Middle frontal gyrus (tissue), 1 donor: Measurements from ENCODE around the gene CD151.

Experiments used
- DNase-seq: peaks from one replicate; pipeline ENCODE4 v3.0.0-alpha.2; 2015; ENCODE audit warnings: low spot score; ENCODE audit errors: extremely low spot score

The CD151 gene

GRCh38 chr11:842370-843002 is 9.7 kb downstream of the CD151 start, which contains the start of the genes POLR2L and TSPAN4:
Gene POLR2L (minus strand): TSS chr11:842529. CDS start chr11:842508, 21 bp downstream.
Gene TSPAN4 (plus strand): TSS chr11:842852. CDS start chr11:850305, 7,453 bp downstream.
- DNase-seq, result peak; percentile 69

- DNase-seq, result no peak
Measured at GRCh38 chr11:843086-843734, 10.5 kb downstream of the CD151 start.

DNA sequence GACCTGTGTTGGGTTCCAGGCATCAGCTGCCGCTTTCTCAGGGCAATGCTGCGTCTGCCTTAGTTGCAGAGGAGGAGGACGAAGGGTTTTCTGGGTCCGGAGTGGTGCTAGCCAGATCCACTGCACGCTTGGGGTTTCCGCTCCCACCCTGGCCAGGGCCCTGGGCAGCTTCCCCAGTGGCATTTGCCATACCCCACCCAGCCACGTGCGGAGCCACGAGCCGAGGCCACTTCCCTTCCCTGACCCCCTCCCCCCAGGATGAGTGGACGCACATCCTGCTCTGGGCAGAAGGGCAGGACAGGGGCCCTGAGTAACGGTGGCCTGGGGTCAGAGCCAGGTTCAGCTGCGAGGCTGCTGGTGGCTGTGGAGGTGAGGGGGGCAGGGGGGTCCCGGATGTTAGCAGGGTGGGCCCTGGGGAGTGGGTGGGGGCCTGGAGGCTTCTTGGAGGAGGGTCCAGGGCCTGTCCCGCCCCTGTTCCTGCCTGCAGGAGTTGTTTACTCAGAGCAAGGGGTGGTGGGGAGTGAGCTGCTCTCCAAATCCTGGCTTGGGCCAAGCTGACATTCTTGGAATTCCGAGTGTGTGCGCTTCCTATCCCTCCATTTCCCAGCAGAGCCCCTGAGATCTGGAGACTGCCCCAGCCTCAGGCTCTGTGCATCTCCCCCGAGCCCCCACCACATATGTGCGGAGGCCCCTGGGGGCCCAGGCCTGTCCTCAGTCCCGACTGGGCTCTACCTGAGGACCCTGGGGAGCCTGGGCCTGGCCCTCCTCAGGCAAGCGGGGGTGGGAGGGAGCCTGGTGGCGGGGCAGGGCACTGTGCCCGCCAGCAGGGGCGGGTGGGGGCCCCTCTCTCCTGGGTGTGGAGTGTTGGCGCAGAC is 11.3 kb downstream of the CD151 start:
- no peak for DNase-seq

- DNase-seq, result no peak
Measured at GRCh38 chr11:844693-845644, 12.2 kb downstream of the CD151 start.

GRCh38 chr11:845872-846495 is 13.2 kb downstream of the CD151 start:
- DNase-seq, result no peak

- DNase-seq, result no peak
Measured at GRCh38 chr11:846496-847098, 13.8 kb downstream of the CD151 start.

DNA sequence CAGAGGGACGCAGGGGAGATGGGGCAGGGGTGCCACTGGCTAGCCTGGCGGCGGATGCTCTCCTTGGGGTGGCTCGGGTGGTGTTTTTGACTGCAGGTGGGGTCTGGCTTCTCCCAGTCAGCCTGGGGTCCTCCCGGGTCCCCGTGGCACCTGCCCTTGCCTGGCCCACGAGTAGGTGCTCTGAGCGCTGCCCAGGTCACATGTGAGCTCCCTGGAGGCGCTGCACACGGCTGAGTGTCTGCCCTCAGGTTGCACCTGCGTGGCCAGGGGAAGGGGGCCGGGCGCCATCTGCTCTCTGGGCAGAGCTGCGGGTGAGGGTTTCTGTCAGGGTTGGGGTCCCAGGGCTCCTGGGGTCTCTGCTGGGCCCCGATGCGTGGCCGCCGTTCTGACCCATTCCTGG is 15.1 kb downstream of the CD151 start:
- no peak for DNase-seq

DNA sequence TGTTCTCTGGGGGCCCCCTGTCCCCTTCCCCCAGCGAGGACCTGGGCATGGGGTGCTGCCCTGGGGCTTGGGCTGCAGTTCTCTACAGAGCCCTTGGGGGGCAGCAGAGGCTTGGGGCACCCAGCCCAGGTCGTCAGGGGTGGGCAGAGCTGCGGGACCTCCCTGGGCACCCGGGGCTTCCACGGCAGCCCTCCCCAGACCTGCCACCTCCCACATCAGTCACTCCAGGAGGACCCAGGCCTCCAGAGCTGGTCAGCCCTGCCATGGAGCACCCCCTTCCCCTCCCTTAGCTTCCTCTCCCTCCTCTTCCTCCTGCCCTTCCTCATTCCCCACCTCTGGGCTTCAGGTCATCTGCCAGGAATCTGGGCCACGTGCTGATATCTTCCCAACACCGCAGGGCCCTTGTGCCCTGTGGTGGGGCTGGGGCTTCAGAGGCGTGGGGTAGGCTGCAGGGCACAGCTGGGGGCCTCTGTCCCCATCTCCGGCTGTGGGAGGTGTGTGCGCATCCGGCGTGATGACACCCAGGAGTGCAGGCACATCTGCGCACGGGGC is 15.7 kb downstream of the CD151 start:
- no peak for DNase-seq

DNA sequence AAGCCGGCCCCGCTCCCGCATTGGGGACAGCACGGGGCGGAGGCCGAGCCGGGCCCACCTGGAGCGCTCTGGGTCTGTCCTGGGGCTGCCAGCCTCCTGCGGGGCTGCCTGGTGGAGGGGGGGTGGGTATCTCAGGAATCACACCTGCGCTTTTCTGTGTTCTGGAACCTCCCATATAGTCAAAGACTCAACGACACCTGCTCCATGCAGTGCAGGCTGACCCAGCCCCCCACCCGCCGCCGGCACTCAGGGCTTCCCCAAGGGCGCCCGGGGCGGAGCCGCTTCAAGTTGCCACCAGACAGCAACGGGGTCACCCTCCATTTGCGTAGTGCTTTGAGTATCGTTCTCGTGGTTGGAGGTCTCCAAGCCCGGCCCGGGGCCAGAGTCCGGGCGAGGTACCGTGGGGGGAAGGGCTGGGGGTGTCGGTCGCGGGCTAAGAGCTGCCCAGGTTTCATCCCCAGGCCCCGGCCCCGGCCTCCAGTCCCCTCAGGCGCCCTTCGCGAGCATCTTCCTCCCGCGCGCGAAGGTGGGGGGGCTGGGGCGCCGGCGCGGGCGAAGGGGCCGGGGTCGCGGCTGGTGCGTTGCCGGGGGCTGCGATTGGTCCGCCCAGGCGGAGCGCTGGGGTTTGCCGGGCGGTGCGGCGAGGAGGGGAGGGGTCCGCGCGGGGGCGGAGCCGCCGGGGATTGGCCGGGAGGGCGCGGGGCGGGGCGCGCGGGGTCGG is 16.5 kb downstream of the CD151 start:
- no peak for DNase-seq

- no peak for DNase-seq
Measured at GRCh38 chr11:849951-850774, 17.4 kb downstream of the CD151 start.

DNA sequence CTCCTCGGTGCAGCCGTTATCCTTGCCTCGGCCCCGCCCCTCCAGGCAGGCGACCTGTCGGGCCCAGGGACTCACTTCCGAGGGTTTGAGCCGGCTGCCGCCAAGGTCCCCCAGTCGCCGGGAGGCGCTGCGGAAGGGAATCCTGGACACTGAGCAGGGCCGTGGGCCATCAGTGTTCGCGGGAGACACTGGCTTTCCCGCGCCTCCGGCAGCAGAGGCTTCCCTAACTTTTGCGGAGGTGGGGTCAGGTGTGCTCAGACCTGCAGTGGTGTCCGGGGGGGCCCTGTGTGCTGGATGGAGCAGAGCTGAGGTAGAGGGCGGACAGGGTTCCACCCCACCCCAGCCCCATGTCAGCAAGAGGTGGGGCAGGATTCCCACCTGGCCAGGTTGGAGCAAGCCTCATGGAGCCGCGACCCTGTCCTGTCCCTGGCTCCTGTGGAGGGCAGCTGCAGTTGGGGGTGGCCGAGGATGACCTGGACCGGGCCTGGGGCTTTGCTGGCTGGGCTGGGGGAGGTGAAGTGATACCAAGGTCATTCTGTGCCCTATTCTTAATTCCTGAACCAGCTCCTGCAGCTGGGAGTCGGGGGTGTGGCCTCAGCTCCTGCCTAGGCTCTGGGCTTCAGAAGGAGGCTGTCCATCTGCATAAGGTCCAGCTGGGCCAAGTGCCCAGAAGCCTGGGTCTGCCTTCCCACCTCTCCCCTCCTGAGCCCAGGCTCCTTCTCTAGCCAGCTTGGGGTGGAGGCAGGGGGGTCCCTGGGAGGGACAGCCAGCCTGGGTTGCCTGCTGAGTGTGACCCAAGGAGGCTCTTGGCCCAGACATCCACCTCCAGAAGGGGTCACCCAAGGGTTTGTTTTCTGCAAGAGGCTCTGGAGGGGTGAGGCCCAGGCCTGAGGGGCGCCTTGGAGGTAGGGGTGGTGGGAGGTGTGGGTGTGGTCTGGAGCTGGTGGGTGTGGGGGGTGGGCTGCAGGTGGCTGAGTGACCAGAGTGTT is 18.3 kb downstream of the CD151 start:
- no peak for DNase-seq

DNA sequence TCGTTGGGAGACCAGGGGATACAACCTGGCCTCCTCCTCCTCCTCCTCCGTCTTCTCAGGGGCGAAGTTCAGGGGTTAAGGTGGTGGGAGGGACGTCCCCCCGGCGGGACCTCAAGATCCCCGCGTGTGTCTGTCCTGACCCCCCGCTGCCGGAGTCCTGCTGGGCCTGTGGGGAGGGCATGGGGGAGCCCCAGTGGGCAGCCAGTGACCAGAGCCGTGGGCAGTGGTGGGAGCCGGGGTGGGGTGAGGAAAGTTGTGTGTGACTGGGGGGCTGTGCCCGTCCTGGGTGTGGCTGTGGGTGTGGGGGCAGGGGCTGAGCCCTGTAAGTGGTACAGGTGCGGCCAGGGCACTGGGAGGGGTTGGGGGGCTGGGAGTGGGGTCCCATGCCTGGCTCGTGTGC is 20.0 kb downstream of the CD151 start:
- no peak for DNase-seq

DNA sequence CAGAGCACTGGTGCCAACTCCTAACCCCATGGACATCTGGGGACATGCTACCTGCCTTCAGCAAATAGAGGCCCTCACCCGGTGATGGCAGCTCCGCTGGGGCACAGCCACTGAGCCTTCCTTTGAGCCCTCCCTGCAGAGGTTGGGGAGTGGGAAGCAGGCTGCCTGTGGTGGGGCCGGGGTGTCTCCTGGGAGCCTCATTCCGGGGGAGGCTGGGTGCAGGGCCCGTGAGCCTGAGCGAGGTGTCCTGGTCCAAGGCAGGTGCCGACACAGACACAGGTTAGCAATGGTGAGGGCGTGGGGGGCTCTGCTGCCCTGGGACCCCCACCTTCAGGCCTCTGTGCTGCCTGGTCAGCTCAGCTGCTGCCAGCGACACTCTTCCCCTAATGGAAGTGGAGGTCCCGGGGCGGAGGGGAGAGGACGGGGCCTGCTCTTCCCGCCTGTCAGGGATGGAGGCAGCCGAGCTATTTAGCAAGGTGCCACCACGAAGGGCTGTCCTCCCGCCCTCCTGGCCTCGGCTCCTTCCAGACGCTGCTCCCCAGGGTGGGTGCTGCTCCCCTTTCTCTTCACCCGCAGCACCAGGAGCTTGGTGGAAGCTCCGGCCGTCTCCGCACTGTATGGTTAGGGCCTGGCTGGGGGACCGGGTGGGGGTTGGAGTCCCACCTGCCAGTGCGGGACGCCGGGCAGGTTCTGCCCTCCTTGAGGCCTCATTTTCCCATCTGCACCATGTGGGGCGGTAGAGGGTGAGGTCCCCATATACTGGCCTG is 21.1 kb downstream of the CD151 start:
- DNase-seq, result no peak

- no peak for DNase-seq
Measured at GRCh38 chr11:854601-855329, 22.0 kb downstream of the CD151 start.

DNA sequence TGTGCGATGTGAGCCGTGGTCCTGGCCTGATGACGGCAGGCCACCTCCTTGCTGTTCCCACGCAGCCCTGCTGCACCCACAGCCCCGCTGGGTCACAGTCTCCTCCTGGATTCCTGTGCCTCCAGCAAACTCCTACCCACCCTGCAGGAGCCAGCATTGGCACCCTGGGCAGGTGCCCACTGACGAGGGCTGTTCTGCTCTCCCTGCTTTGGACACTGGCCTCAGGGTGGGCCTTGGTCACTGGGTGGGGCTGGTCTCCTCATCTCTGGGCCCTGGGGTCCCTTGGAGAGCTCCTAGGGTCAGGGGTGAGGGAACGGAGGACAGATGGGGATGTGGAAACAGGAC is 22.6 kb downstream of the CD151 start:
- DNase-seq, result no peak

GRCh38 chr11:855796-856195 is 23.0 kb downstream of the CD151 start:
- DNase-seq, result no peak
